ENCODE measurements around the gene NFIL3.

Gene NFIL3, protein sequence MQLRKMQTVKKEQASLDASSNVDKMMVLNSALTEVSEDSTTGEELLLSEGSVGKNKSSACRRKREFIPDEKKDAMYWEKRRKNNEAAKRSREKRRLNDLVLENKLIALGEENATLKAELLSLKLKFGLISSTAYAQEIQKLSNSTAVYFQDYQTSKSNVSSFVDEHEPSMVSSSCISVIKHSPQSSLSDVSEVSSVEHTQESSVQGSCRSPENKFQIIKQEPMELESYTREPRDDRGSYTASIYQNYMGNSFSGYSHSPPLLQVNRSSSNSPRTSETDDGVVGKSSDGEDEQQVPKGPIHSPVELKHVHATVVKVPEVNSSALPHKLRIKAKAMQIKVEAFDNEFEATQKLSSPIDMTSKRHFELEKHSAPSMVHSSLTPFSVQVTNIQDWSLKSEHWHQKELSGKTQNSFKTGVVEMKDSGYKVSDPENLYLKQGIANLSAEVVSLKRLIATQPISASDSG

DNA sequence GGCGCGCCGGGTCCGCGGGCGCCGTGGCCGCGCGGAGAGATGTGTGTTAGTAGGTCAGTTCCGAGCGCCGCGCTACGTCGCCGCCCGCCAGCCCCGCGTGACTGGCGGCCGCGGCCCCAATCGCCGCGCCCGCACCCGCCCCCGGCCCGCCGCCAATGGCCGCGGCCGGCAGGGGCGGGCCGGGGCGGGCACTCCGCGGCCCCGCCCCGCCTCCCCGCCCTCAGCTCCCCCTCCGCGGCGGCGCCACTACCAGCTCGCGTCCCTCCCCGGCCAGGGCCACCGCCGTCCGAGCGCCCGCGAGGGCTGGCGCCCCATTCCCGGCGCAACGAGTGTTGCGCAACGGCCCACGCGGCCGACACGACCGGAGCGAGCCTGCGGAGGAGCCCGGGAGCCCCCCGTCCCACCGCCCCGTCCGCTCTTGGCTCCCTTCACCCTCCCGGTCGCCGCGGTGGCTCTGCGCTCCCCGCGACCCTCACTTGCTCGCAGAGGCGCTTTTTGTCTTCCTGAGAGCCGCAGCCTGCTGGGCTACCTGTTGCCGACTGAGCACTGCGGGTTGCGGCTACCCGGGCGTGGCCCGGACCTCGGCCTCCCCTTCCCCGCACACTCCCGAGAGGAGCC, at the start of gene NFIL3:
Gene NFIL3 (minus strand): TSS at position 48 of the 618 bp plus-strand sequence. CDS start 13,098 bp downstream, outside the sequence.
- TF ChIP-seq USF1 (IDR thresholded peaks at IDR 0.05), result peak; percentile 47; the same call in 1 of the 2 replicates
- no peak for TF ChIP-seq EGR1 (IDR thresholded peaks at IDR 0.05)
- peak; percentile 95 for TF ChIP-seq CEBPB (IDR thresholded peaks at IDR 0.05)
- TF ChIP-seq YY1 (IDR thresholded peaks at IDR 0.05; ENCODE audit: low read depth), result no peak
- peak; percentile 59; the same call in 1 of the 2 replicates for TF ChIP-seq TAF1 (IDR thresholded peaks at IDR 0.05; ENCODE audit: low read depth)

DNA sequence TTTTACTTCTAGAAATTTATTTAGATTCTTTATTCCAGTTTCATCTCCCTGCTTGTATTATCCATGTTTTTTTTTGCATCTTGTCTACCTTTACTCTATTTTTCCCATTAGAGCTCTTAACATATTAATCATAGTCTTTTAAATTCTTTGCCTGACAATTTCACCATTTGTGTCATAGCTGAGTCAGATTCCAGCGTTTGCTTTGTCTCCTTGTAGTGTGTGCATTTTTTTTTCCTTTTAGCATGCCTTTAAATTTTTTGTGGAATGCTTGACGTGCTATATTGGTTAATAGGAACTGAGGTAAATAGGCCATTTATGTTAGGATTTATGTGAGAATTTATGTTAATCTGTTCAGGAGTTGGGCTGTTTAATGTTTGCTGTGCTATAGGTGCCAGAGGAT, 41.8 kb upstream of the NFIL3 start:
- TF ChIP-seq TAF1 (IDR thresholded peaks at IDR 0.05; ENCODE audit: low read depth), result no peak
- no peak for TF ChIP-seq RAD21 (IDR thresholded peaks at IDR 0.05; ENCODE audit: low read depth)
- no peak for TF ChIP-seq ZBTB7A (IDR thresholded peaks at IDR 0.05; ENCODE audit: low read depth)
- no peak for TF ChIP-seq TCF12 (IDR thresholded peaks at IDR 0.05; ENCODE audit: low read depth)
- no peak for TF ChIP-seq CEBPB (IDR thresholded peaks at IDR 0.05)
- TF ChIP-seq FOXM1 (IDR thresholded peaks at IDR 0.05; ENCODE audit: borderline replicate concordance, low read depth), result no peak
- no peak for TF ChIP-seq EP300 (IDR thresholded peaks at IDR 0.05; ENCODE audit: borderline replicate concordance)
- no peak for TF ChIP-seq USF1 (IDR thresholded peaks at IDR 0.05)
- no peak for TF ChIP-seq CREB1 (IDR thresholded peaks at IDR 0.05; ENCODE audit: low read depth)
- TF ChIP-seq, protein P1, sequence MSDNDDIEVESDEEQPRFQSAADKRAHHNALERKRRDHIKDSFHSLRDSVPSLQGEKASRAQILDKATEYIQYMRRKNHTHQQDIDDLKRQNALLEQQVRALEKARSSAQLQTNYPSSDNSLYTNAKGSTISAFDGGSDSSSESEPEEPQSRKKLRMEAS (IDR thresholded peaks at IDR 0.05), result no peak
- TF ChIP-seq YY1 (IDR thresholded peaks at IDR 0.05; ENCODE audit: low read depth), result no peak
- no peak for TF ChIP-seq TEAD4 (IDR thresholded peaks at IDR 0.05)

- no peak for TF ChIP-seq EGR1 (IDR thresholded peaks at IDR 0.05)
- no peak for TF ChIP-seq TCF12 (IDR thresholded peaks at IDR 0.05; ENCODE audit: low read depth)
- TF ChIP-seq USF1 (IDR thresholded peaks at IDR 0.05), result no peak
- TF ChIP-seq TEAD4 (IDR thresholded peaks at IDR 0.05), result no peak
- no peak for TF ChIP-seq TAF1 (IDR thresholded peaks at IDR 0.05; ENCODE audit: low read depth)
- no peak for TF ChIP-seq EP300 (IDR thresholded peaks at IDR 0.05; ENCODE audit: borderline replicate concordance)
- no peak for TF ChIP-seq REST (IDR thresholded peaks at IDR 0.05; ENCODE audit: low read depth)
- TF ChIP-seq RAD21 (IDR thresholded peaks at IDR 0.05; ENCODE audit: low read depth), result no peak
- no peak for TF ChIP-seq ZBTB7A (IDR thresholded peaks at IDR 0.05; ENCODE audit: low read depth)
- TF ChIP-seq CREB1 (IDR thresholded peaks at IDR 0.05; ENCODE audit: low read depth), result no peak
- no peak for TF ChIP-seq FOXM1 (IDR thresholded peaks at IDR 0.05; ENCODE audit: borderline replicate concordance, low read depth)
- no peak for TF ChIP-seq CEBPB (IDR thresholded peaks at IDR 0.05)
- TF ChIP-seq NFIC (IDR thresholded peaks at IDR 0.05), result no peak
- TF ChIP-seq, protein P1 (IDR thresholded peaks at IDR 0.05), result no peak
- TF ChIP-seq YY1 (IDR thresholded peaks at IDR 0.05; ENCODE audit: low read depth), result no peak
Observed at GRCh38 chr9:91458906-91459305, 35.3 kb upstream of the NFIL3 start.

- no peak for TF ChIP-seq EP300 (IDR thresholded peaks at IDR 0.05; ENCODE audit: borderline replicate concordance)
- TF ChIP-seq YY1 (IDR thresholded peaks at IDR 0.05; ENCODE audit: low read depth), result no peak
- TF ChIP-seq REST (IDR thresholded peaks at IDR 0.05; ENCODE audit: low read depth), result no peak
- no peak for TF ChIP-seq TAF1 (IDR thresholded peaks at IDR 0.05; ENCODE audit: low read depth)
- no peak for TF ChIP-seq TCF12 (IDR thresholded peaks at IDR 0.05; ENCODE audit: low read depth)
- no peak for TF ChIP-seq NFIC (IDR thresholded peaks at IDR 0.05)
- no peak for TF ChIP-seq TEAD4 (IDR thresholded peaks at IDR 0.05)
- no peak for TF ChIP-seq CREB1 (IDR thresholded peaks at IDR 0.05; ENCODE audit: low read depth)
- TF ChIP-seq CEBPB (IDR thresholded peaks at IDR 0.05), result no peak
- TF ChIP-seq, protein P1 (IDR thresholded peaks at IDR 0.05), result no peak
- TF ChIP-seq ZBTB7A (IDR thresholded peaks at IDR 0.05; ENCODE audit: low read depth), result no peak
- TF ChIP-seq FOXM1 (IDR thresholded peaks at IDR 0.05; ENCODE audit: borderline replicate concordance, low read depth), result no peak
- TF ChIP-seq EGR1 (IDR thresholded peaks at IDR 0.05), result no peak
- TF ChIP-seq RAD21 (IDR thresholded peaks at IDR 0.05; ENCODE audit: low read depth), result no peak
- no peak for TF ChIP-seq USF1 (IDR thresholded peaks at IDR 0.05)
Observed at GRCh38 chr9:91452844-91453243, 29.2 kb upstream of the NFIL3 start.

Data from Ishikawa (cell line).